IMR-90 (cell line): ENCODE data around the gene GOLGA5. TPM values are rescaled to one million over a fixed set of nuclear protein-coding genes. Genes with fewer than 3 reads are reported as not detected.

Source experiments
- ATAC-seq: fragments of 200-7000 bp; cut with Tn5 transposase; 2 replicates; pipeline ENCODE4 v1.9.1; 2020; ENCODE audit warnings: low read depth, mild to moderate bottlenecking, moderate library complexity
- BruUV-seq: library from RNA; stranded (reverse); fragments of 400-500 nt; replicated peaks from 2 replicates; lab custom pipeline; 2021; lab: Mats Ljungman, UMichigan
- CTCF ChIA-PET: fragments of 300-600 bp; formaldehyde crosslinking; extraction: SDS; loops from one replicate; lab custom pipeline; 2021; ENCODE audit warnings: antibody characterized with exemption; lab: Yijun Ruan, JAX
- POLR2A ChIA-PET: fragments of 300-600 bp; sonication (Branson Sonifier 250); formaldehyde crosslinking; loops from one replicate; lab custom pipeline; 2022; ENCODE audit warnings: antibody characterized with exemption; ENCODE audit not compliant: unreplicated experiment; lab: Charles Lee
- DNase-seq: peaks from one replicate; pipeline ENCODE4 v3.0.0; 2013
- H2AFZ ChIP-seq: replicated peaks from 2 replicates; pipeline ENCODE3; 2013; ENCODE audit warnings: low read length, mild to moderate bottlenecking; ENCODE audit not compliant: poor library complexity
- H2AK5ac ChIP-seq: 2 replicates; pipeline ENCODE4 v1.6.1; 2013; ENCODE audit warnings: low read depth, low read length, inconsistent platforms
- H2AK9ac ChIP-seq: replicated peaks from 2 replicates; pipeline ENCODE3; 2013; ENCODE audit warnings: mild to moderate bottlenecking, low read depth, low read length, moderate library complexity; ENCODE audit not compliant: poor library complexity
- H2BK120ac ChIP-seq: 2 replicates; pipeline ENCODE4 v1.6.1; 2013; ENCODE audit warnings: low read depth, low read length, inconsistent platforms
- H2BK15ac ChIP-seq: 3 replicates; pipeline ENCODE4 v1.6.1; 2013; ENCODE audit warnings: low read depth, low read length, inconsistent platforms
- H2BK20ac ChIP-seq: 2 replicates; pipeline ENCODE4 v1.6.1; 2013; ENCODE audit warnings: low read depth, mild to moderate bottlenecking, inconsistent platforms, low read length, moderate library complexity
- H2BK5ac ChIP-seq: 2 replicates; pipeline ENCODE4 v1.6.1; 2013; ENCODE audit warnings: mild to moderate bottlenecking, low read depth, low read length, inconsistent platforms; ENCODE audit not compliant: poor library complexity, severe bottlenecking
- H3K14ac ChIP-seq: replicated peaks from 2 replicates; pipeline ENCODE4 v1.6.1; 2013; ENCODE audit warnings: low read depth, low read length, inconsistent platforms
- H3K18ac ChIP-seq: 2 replicates; pipeline ENCODE4 v1.6.1; 2013; ENCODE audit warnings: low read depth, low read length, control low read depth
- H3K23ac ChIP-seq: 2 replicates; pipeline ENCODE4 v1.6.1; 2013; ENCODE audit warnings: low read depth, low read length, inconsistent platforms
- H3K27ac ChIP-seq: 2 replicates; pipeline ENCODE4 v1.5.1; 2013; ENCODE audit warnings: mild to moderate bottlenecking, control low read depth, low read length; ENCODE audit not compliant: insufficient read depth
- H3K27me3 ChIP-seq: 2 replicates; pipeline ENCODE4 v1.6.1; 2013; ENCODE audit warnings: low read length; ENCODE audit not compliant: control insufficient read depth, insufficient read depth
- H3K36me3 ChIP-seq: 2 replicates; pipeline ENCODE4 v1.6.1; 2013; ENCODE audit warnings: low read length, mixed read lengths; ENCODE audit not compliant: control insufficient read depth, insufficient read depth
- H3K4ac ChIP-seq: 2 replicates; pipeline ENCODE4 v1.6.1; 2013; ENCODE audit warnings: low read depth, low read length, inconsistent platforms
- H3K4me1 ChIP-seq: 2 replicates; pipeline ENCODE4 v1.6.1; 2013; ENCODE audit warnings: low read length, mixed read lengths; ENCODE audit not compliant: control insufficient read depth, insufficient read depth
- H3K4me2 ChIP-seq: 2 replicates; pipeline ENCODE4 v1.6.1; 2013; ENCODE audit warnings: low read depth, mild to moderate bottlenecking, control low read depth, low read length, moderate library complexity
- H3K4me3 ChIP-seq: 2 replicates; pipeline ENCODE4 v1.5.1; 2013; ENCODE audit warnings: low read depth, mild to moderate bottlenecking, control low read depth, low read length, moderate library complexity; ENCODE audit not compliant: insufficient read depth
- H3K56ac ChIP-seq: 2 replicates; pipeline ENCODE4 v1.6.1; 2013; ENCODE audit warnings: low read length, inconsistent platforms; ENCODE audit not compliant: insufficient read depth; ENCODE audit errors: extremely low read depth
- H3K79me1 ChIP-seq, 2 experiments: 2 replicates each; pipeline ENCODE4 v1.6.1; 2013; ENCODE audit warnings: low read length in 2 of 2, inconsistent platforms in 1 of 2, low read depth in 1 of 2
- H3K9ac ChIP-seq: 2 replicates; pipeline ENCODE4 v1.6.1; 2013; ENCODE audit warnings: low read depth, low read length, control low read depth
- H3K9me1 ChIP-seq: 2 replicates; pipeline ENCODE4 v1.6.1; 2013; ENCODE audit warnings: low read length, inconsistent platforms; ENCODE audit not compliant: insufficient read depth
- H3K9me3 ChIP-seq: 2 replicates; pipeline ENCODE4 v1.6.1; 2013; ENCODE audit warnings: low read length; ENCODE audit not compliant: control insufficient read depth, insufficient read depth
- H4K20me1 ChIP-seq: 2 replicates; pipeline ENCODE4 v1.6.1; 2013; ENCODE audit warnings: low read length, inconsistent platforms; ENCODE audit not compliant: insufficient read depth
- H4K5ac ChIP-seq: 2 replicates; pipeline ENCODE4 v1.6.1; 2013; ENCODE audit warnings: mild to moderate bottlenecking, low read depth, low read length, control low read depth
- H4K8ac ChIP-seq, 2 experiments: 2 replicates each; pipeline ENCODE4 v1.6.1; 2013; ENCODE audit warnings: low read depth in 2 of 2, low read length in 2 of 2, control low read depth in 1 of 2, inconsistent platforms in 1 of 2
- H4K91ac ChIP-seq: 2 replicates; pipeline ENCODE4 v1.6.1; 2013; ENCODE audit warnings: low read depth, low read length, inconsistent platforms; ENCODE audit not compliant: insufficient read depth
- BHLHE40 ChIP-seq: fragments of 150-350 bp; IDR thresholded peaks from 2 replicates; pipeline ENCODE4 v1.6.1; 2016; ENCODE audit warnings: mild to moderate bottlenecking, low read depth, low read length
- CEBPB ChIP-seq: IDR thresholded peaks from 2 replicates; pipeline ENCODE4 v1.6.1; 2012; ENCODE audit warnings: low read depth, low read length, improper control_type of control experiment
- CHD1 ChIP-seq: IDR thresholded peaks from 2 replicates; pipeline ENCODE4 v1.6.1; 2012; ENCODE audit warnings: low read depth, low read length, improper control_type of control experiment
- ELK1 ChIP-seq: fragments of 150-350 bp; IDR thresholded peaks from 2 replicates; pipeline ENCODE4 v1.6.1; 2016; ENCODE audit warnings: low read depth, mild to moderate bottlenecking, low read length, moderate library complexity, borderline replicate concordance
- FOS ChIP-seq: fragments of 150-350 bp; IDR thresholded peaks from 2 replicates; pipeline ENCODE4 v1.6.1; 2016; ENCODE audit warnings: low read depth, low read length
- MAFK ChIP-seq: IDR thresholded peaks from 2 replicates; pipeline ENCODE4 v1.6.1; 2012; ENCODE audit warnings: low read depth, low read length, improper control_type of control experiment
- MAZ ChIP-seq: IDR thresholded peaks from 2 replicates; pipeline ENCODE4 v1.6.1; 2012; ENCODE audit warnings: low read depth, mild to moderate bottlenecking, low read length, improper control_type of control experiment, moderate library complexity, borderline replicate concordance
- MXI1 ChIP-seq: IDR thresholded peaks from 2 replicates; pipeline ENCODE4 v1.6.1; 2012; ENCODE audit warnings: low read depth, mild to moderate bottlenecking, low read length, moderate library complexity, borderline replicate concordance
- NFE2L2 ChIP-seq: fragments of 150-350 bp; IDR thresholded peaks from 2 replicates; pipeline ENCODE4 v1.6.1; 2016; ENCODE audit warnings: low read depth, mild to moderate bottlenecking, low read length
- POLR2A ChIP-seq: IDR thresholded peaks from 2 replicates; pipeline ENCODE4 v1.6.1; 2012; ENCODE audit warnings: mild to moderate bottlenecking, low read depth, low read length
- RAD21 ChIP-seq: IDR thresholded peaks from 2 replicates; pipeline ENCODE4 v1.6.1; 2012; ENCODE audit warnings: low read length, improper control_type of control experiment
- RCOR1 ChIP-seq: IDR thresholded peaks from 2 replicates; pipeline ENCODE4 v1.6.1; 2012; ENCODE audit warnings: mild to moderate bottlenecking, low read length, improper control_type of control experiment; ENCODE audit not compliant: insufficient replicate concordance
- RFX5 ChIP-seq: IDR thresholded peaks from 2 replicates; pipeline ENCODE4 v1.8.0; 2012; ENCODE audit warnings: low read depth, mild to moderate bottlenecking, low read length, moderate library complexity
- SMC3 ChIP-seq: fragments of 150-350 bp; IDR thresholded peaks from 2 replicates; pipeline ENCODE4 v1.6.1; 2016; ENCODE audit warnings: low read depth, mild to moderate bottlenecking, antibody characterized with exemption, low read length, moderate library complexity
- WGBS, 2 experiments: methylation state at CpG; one replicate each; pipeline versions ENCODE4 v1.1.5 to v1.1.7; 2013; ENCODE audit warnings: missing lambda C conversion rate in 2 of 2; ENCODE audit not compliant: insufficient read length in 1 of 2; ENCODE audit errors: extremely low coverage in 2 of 2; 5-methylcytosine and 5-hydroxymethylcytosine counted together
- dilution Hi-C: fragments of 300-500 bp; cut with HindIII; formaldehyde crosslinking; loops from one replicate; pipeline ENCODE4 v1.14.3; 2018; ENCODE audit warnings: low sequenced_read_pairs; ENCODE audit not compliant: unreplicated experiment
- in situ Hi-C: fragments of 300-500 bp; cut with MboI; formaldehyde crosslinking; loops from 3 replicates; pipeline ENCODE4 v1.14.3; 2019; ENCODE audit warnings: low sequenced_read_pairs, inconsistent platforms, mixed read lengths
- intact Hi-C: fragments of 100-400 bp; cut with micrococcal nuclease; formaldehyde crosslinking; loops from 2 replicates; pipeline ENCODE4 v1.10.0; 2022
- polyA plus RNA-seq, 3 experiments: library from polyadenylated mRNA; depleted of rRNA; stranded (reverse); fragments of >200 nt; gene quantifications; 2 replicates each; pipeline ENCODE4 v1.2.3, GENCODE V29; 2012; ENCODE audit warnings: low replicate concordance in 1 of 3
- total RNA-seq: library from RNA; depleted of rRNA; stranded (reverse); fragments of >200 nt; gene quantifications from 2 replicates; pipeline ENCODE4 v1.2.3, GENCODE V29; 2012
- TF ChIP-seq, protein P1 (sequence below): conservative IDR thresholded peaks from 2 replicates; pipeline ENCODE4 v1.5.1; 2012; ENCODE audit warnings: mild to moderate bottlenecking, low read depth, low read length, improper control_type of control experiment
- TF ChIP-seq, protein P2 (sequence below): fragments of 150-350 bp; IDR thresholded peaks from 2 replicates; pipeline ENCODE4 v1.6.1; 2017; ENCODE audit warnings: mild to moderate bottlenecking, antibody characterized with exemption, low read length, low read depth

GOLGA5 gene
- total and polyA plus RNA-seq, 2 of the 4 experiments (the other 2 are of a cell fraction), result 35.0 to 59.5 TPM

DNA sequence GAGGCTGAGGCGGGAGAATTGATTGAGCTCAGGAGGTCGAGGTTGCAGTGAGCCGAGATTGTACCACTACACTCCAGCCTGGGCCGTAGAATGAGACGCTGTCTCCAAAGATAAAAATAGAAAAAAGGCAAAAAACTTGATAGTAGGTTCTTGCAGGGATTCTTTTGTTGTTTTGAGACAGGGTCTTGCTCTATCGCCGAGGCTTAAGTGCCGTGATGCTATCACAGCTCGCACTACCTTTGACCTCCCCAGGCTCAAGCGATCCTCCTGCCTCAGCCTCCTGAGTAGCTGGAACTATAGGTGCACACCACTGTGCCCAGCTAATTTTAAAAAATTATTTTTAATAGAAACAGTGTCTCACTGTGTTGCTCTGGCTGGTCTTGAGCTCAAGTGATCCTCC, 4.7 kb downstream of the GOLGA5 start:
- Histone ChIP-seq H4K91ac (no peak overlapping the region), H4K8ac (no peak overlapping the region), H3K4me2 (no peak overlapping the region), H2AK5ac (no peak overlapping the region), H4K20me1 (peaks cover 30% of the 10 kb centered on the region), H3K56ac (no peak overlapping the region), H3K18ac (no peak overlapping the region), H3K23ac (no peak overlapping the region), H3K27me3 (no peaks in the 10 kb centered on the region), H3K27ac (no peak overlapping the region), H2BK20ac (no peak overlapping the region), H2BK5ac (no peak overlapping the region), H4K5ac (no peak overlapping the region), H3K9ac (no peak overlapping the region), H3K14ac (no peak overlapping the region), H3K36me3 (peaks cover 24% of the 10 kb centered on the region), H3K9me3 (no peaks in the 10 kb centered on the region), H3K4me3 (no peak overlapping the region), H2BK120ac (no peak overlapping the region), H2AK9ac (no peak overlapping the region), H2BK15ac (no peak overlapping the region), H2AFZ (no peak overlapping the region), H3K79me1 (peaks cover 9 to 56% of the 10 kb centered on the region in 2 experiments), H3K4me1 (0 out of 2 replicates have a peak, but pooled peaks cover 2% of the 10 kb centered on the region), H3K4ac (no peak overlapping the region), H3K9me1 (peaks cover 3% of the 10 kb centered on the region; the same call in 1 of the 2 replicates)
- in situ Hi-C loops, result loop anchor here (10.0 kb wide), 1 partner anchor 674 kb away; the partner anchor contains the start of genes CPSF2 and NDUFB1
- TF ChIP-seq RAD21, result no peak
- no peak for TF ChIP-seq ELK1
- no peak for TF ChIP-seq RFX5
- TF ChIP-seq, protein P1, sequence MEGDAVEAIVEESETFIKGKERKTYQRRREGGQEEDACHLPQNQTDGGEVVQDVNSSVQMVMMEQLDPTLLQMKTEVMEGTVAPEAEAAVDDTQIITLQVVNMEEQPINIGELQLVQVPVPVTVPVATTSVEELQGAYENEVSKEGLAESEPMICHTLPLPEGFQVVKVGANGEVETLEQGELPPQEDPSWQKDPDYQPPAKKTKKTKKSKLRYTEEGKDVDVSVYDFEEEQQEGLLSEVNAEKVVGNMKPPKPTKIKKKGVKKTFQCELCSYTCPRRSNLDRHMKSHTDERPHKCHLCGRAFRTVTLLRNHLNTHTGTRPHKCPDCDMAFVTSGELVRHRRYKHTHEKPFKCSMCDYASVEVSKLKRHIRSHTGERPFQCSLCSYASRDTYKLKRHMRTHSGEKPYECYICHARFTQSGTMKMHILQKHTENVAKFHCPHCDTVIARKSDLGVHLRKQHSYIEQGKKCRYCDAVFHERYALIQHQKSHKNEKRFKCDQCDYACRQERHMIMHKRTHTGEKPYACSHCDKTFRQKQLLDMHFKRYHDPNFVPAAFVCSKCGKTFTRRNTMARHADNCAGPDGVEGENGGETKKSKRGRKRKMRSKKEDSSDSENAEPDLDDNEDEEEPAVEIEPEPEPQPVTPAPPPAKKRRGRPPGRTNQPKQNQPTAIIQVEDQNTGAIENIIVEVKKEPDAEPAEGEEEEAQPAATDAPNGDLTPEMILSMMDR, result no peak
- no peak for TF ChIP-seq BHLHE40
- TF ChIP-seq RCOR1, result no peak
- TF ChIP-seq SMC3, result no peak
- TF ChIP-seq MAFK, result no peak
- TF ChIP-seq FOS, result no peak
- TF ChIP-seq CEBPB, result no peak
- TF ChIP-seq MAZ, result no peak
- TF ChIP-seq NFE2L2, result no peak
- no peak for TF ChIP-seq POLR2A
- TF ChIP-seq CHD1, result no peak
- no peak for TF ChIP-seq MXI1
- TF ChIP-seq, protein P2, sequence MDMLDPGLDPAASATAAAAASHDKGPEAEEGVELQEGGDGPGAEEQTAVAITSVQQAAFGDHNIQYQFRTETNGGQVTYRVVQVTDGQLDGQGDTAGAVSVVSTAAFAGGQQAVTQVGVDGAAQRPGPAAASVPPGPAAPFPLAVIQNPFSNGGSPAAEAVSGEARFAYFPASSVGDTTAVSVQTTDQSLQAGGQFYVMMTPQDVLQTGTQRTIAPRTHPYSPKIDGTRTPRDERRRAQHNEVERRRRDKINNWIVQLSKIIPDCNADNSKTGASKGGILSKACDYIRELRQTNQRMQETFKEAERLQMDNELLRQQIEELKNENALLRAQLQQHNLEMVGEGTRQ, result no peak
- WGBS, 2 experiments, result 80% methylated on average over 3 of the region's 10 CpGs; no CpG with 5 or more reads in 1 of the 2 experiments
- DNase-seq (no peak), ATAC-seq (no peak)
- intact Hi-C loops, result no loop called here
- BruUV-seq, result no TSS peak
- ChIA-PET CTCF (interaction anchor here (0.7 kb wide), 1 partner anchor 112 kb away, joined by 3 read pairs; no protein-coding TSS in a partner anchor), POLR2A (no interaction called here)
- dilution Hi-C loops, result no loop called here
